Activated naive CD4-positive, alpha-beta T cell treated with anti-CD3 and anti-CD28 coated beads, Interleukin-2, amount 50 U/mL, for 72 hours (primary cell): ENCODE data around the gene CADM4. TPM values are rescaled to one million over a fixed set of nuclear protein-coding genes. Genes with fewer than 3 reads are reported as not detected.
"Not testable (repeated sequence)": the region's sequence is repeated elsewhere in the genome, so short reads cannot be mapped to it uniquely, and the experiment has no call there.

Experiments used
- ATAC-seq, 2 donors: fragments of 150-1000 bp; cut with Tn5 transposase; 2 replicates each; pipeline ENCODE4 v1.10.0; 2021; ENCODE audit warnings: mild to moderate bottlenecking in 2 of 2, moderate library complexity in 2 of 2
- DNase-seq, 2 donors: peaks; one replicate each; pipeline ENCODE4 v3.0.0; 2021 to 2022; ENCODE audit warnings: low spot score in 2 of 2
- H3K27ac Mint-ChIP-seq, 2 donors: one replicate each; pipeline ENCODE4 v1.8.0; 2022; ENCODE audit warnings: mild to moderate bottlenecking in 2 of 2, mixed read lengths in 2 of 2
- H3K36me3 Mint-ChIP-seq, 2 donors: one replicate each; pipeline ENCODE4 v1.8.0; 2022; ENCODE audit warnings: mixed read lengths in 2 of 2
- H3K9me3 Mint-ChIP-seq, 2 donors: one replicate each; pipeline ENCODE4 v1.8.0; 2022; ENCODE audit warnings: mixed read lengths in 2 of 2
- total RNA-seq, 2 donors: library from RNA; stranded (reverse); gene quantifications; one replicate each; pipeline ENCODE4 v1.2.3, GENCODE V29; 2022

CADM4 gene
- total RNA-seq, 2 donors from 2014 or later, result 0.58 to 0.66 TPM

GRCh38 chr19:43605875-43606568, 33.6 kb downstream of the CADM4 start:
- Mint-ChIP-seq H3K9me3 (no peaks in the 10 kb centered on the region), H3K36me3 (no peaks in the 10 kb centered on the region), H3K27ac (peak overlapping the region; percentile 77 to 93)
- ATAC-seq (no peak), DNase-seq (no peak)

- ATAC-seq, result not testable (repeated sequence)
Measured at GRCh38 chr19:43600326-43600725, 39.3 kb downstream of the CADM4 start.

DNA sequence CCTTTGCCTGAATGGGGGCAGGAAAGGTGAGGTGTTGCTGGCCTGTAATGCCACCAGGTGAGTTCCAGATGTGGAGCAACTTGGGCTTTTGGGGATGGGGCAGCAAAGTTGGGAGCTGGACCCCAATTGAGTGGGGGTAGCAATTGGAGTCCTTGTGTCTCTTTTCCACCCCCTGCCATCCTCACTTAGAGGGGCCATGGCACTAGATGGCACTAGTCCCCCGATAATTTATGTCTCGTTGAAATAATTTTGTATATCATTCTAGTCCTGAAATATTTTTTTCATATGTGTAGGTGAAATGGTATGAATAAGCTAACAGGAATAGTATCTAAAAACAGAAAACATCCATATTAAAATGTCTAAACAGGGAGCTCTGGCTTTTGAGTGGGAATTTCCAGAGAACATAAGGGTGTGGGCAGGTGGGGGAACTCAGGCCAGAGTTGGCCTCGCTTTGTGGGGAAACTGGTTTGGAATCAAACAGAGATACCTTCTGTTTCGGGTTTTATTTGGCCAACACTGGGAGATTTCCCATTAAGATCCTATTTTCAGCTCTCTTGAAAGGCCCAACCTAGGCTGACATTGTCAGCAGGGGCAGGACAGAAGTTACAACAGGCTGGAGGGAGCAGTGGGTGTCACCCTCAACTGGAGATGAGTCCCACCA, 39.9 kb downstream of the CADM4 start:
- ATAC-seq (no peak), DNase-seq (no peak)
- no peaks in the 10 kb centered on the region for H3K9me3 Mint-ChIP-seq
- peak overlapping the region in 1 of 2 donors; percentile 57 for H3K27ac Mint-ChIP-seq
- peaks cover 16 to 30% of the 10 kb centered on the region in 2 donors for H3K36me3 Mint-ChIP-seq

More at GRCh38 chr19:43600326-43600725, 39.3 kb downstream of the CADM4 start:
- H3K9me3 Mint-ChIP-seq, DNase-seq: not testable (repeated sequence)
- peak overlapping the region in 1 of 2 donors; percentile 57 for H3K27ac Mint-ChIP-seq
- peaks cover 15 to 27% of the 10 kb centered on the region in 2 donors for H3K36me3 Mint-ChIP-seq

DNA sequence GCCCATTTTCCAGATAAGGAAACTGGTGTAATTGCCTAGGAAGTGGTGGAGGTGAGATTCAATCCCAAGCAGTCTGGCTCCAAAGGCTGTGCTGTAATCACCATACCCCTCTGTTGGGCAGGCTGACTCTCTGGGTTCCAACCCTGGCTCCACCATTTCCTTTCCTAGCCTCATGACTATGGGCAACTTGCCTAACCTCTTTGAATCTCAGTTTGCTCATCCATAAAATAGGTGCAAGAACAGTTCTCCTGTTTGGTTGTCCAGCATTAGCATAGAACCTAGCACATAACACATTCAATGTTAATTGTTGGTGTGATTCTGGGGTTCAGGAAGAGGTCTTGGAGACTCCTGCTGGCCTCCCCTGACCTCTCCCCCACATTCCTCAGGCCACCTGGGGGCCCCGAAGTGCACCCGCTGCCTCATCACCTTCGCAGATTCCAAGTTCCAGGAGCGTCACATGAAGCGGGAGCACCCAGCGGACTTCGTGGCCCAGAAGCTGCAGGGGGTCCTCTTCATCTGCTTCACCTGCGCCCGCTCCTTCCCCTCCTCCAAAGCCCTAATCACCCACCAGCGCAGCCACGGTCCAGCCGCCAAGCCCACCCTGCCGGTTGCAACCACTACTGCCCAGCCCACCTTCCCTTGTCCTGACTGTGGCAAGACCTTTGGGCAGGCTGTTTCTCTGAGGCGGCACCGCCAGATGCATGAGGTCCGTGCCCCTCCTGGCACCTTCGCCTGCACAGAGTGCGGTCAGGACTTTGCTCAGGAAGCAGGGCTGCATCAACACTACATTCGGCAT, 41.0 kb downstream of the CADM4 start:
- ATAC-seq, result no peak
- DNase-seq, result no peak
- H3K36me3 Mint-ChIP-seq, result peaks cover 19 to 30% of the 10 kb centered on the region in 2 donors
- no peaks in the 10 kb centered on the region for H3K9me3 Mint-ChIP-seq
- H3K27ac Mint-ChIP-seq, result peak overlapping the region in 1 of 2 donors; percentile 100

DNA sequence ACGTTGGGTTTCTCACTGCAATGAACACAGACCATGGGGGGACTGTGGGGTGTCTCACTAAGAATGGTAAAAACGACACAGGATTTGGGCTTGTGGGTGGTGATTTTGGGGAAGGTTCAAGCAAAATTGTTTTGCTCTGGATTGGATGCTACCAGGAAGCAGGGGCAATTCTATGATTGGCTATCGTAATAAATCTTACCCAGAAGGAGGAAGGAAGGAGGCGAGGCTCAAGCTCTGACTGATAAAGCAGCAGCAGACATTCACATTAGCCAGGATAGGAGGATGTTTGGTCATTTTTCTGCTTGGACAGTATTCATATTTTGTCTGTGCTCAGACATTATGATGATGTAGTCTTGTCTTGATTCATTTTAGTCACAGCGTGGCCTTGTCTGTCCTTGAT, 41.8 kb downstream of the CADM4 start:
- H3K9me3 Mint-ChIP-seq, result no peaks in the 10 kb centered on the region
- peaks cover 25 to 34% of the 10 kb centered on the region in 2 donors for H3K36me3 Mint-ChIP-seq
- DNase-seq (no peak), ATAC-seq (no peak)
- peak overlapping the region; percentile 100 for H3K27ac Mint-ChIP-seq

- DNase-seq (no peak), ATAC-seq (no peak)
- Mint-ChIP-seq H3K9me3 (no peaks in the 10 kb centered on the region), H3K36me3 (peaks cover 25 to 38% of the 10 kb centered on the region in 2 donors), H3K27ac (peak overlapping the region; percentile 100)
Measured at GRCh38 chr19:43596842-43597461, 42.7 kb downstream of the CADM4 start.

DNA sequence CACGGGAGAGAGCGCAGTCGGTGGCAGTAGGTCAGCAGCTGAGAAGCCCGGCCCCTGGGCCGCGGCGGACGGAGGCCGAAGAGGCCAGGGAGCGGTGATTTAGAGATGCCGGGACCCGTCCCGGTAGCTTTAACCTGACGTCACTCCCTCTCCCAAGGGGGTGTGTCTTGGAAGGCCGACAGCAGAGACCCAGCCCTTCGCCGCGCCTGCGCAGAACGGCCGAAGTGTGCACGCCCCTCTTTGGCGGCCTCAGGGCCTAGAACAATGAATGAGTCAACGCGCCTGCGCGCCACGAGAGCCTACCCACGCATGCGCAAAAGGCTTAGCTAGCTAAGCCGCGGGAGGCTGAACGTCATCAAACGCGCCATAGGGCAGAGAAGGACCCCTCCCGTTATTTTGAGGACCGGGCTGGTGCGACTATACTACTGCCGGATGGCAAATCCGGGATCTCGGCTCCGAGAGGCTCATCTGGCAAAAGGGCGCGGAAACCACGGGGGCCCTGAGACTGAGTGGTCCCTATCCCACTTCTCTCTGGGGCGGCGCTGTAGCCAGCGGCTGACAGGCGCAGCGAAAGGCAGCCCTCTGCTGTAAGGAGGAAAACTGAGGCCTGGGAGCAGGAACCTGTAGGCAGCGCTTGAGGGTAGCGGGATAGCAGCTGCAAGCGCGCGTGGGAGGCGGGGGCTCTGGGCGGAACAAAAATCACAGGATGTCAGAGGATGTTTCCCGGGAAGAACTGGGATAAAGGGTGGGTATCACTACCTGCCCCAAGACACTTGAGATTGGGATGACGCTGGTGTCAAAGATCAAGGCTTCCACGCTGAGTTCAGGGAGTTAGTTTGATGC, 43.4 kb downstream of the CADM4 start, which contains the start of the genes IRGQ and ZNF576:
Gene IRGQ, minus strand, starts transcription at position 136 of the 843 bp plus-strand sequence. CDS start 796 bp downstream, outside the sequence.
Gene ZNF576, plus strand, starts transcription at position 597 of the 843 bp plus-strand sequence. CDS start 514 bp downstream, outside the sequence.
- ATAC-seq (peak; percentile 85 to 89), DNase-seq (peak; percentile 100)
- peak within 1 kb of the TSS; percentile 100 for H3K27ac Mint-ChIP-seq
- H3K9me3 Mint-ChIP-seq, result no peaks in the 10 kb centered on the region
- H3K36me3 Mint-ChIP-seq, result peaks cover 25 to 38% of the 10 kb centered on the region in 2 donors

GRCh38 chr19:43595605-43595998, 44.0 kb downstream of the CADM4 start:
- no peaks in the 10 kb centered on the region for H3K9me3 Mint-ChIP-seq
- peak overlapping the region; percentile 100 for H3K27ac Mint-ChIP-seq
- ATAC-seq (peak; percentile 7 to 29), DNase-seq (no peak)
- peaks cover 25 to 38% of the 10 kb centered on the region in 2 donors for H3K36me3 Mint-ChIP-seq

DNA sequence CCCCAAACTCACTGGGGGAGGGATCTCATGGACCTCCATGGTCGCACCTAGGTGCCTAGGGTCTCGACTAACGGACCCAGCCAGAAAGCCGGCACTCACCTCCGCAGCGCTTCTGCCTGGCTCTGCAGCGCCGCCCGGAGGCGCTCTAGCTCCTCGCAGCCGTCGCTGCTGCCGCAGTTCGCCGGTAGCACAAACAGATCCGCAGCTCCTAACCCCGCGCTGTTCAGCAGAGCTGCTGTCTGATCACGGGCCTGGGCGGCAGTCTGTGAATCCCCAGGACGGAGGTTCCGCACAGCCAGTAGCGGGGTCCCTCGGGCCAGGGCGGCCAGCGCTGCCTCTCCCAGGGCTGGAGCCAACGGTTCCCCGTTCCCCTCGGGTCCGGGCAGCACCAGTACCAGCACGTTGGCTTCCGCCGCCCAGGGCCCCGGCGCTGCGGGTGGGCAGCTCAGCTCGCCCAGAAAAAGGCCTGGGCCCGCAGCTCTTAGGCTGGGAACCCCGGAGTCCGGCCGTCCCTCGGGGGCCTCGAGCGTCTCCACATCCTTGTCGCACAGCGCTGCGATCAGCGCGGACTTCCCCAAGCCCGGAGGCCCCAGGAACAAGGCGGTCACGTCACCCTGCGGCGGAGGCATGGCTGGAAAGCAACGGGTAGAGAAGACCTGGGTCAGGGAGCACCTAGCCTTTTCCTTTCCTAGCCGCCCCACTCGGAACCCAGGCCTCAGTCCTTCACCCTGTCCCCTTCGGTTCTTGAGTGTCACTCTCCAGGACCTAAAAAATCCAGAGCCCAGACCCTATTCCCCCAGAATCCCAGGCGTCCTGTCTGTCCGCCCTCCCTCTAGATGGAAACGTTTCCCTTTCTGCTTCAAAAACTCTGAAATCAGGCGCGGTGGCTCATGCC, 44.7 kb downstream of the CADM4 start:
- H3K9me3 Mint-ChIP-seq, result no peaks in the 10 kb centered on the region
- ATAC-seq, result peak; percentile 60 to 66

GRCh38 chr19:43594081-43594697, 45.5 kb downstream of the CADM4 start:
- Mint-ChIP-seq H3K36me3 (peaks cover 25 to 38% of the 10 kb centered on the region in 2 donors), H3K27ac (peak overlapping the region; percentile 95 to 100), H3K9me3 (no peaks in the 10 kb centered on the region)
- DNase-seq (no peak), ATAC-seq (no peak)

More for the DNA sequence above, 44.7 kb downstream of the CADM4 start:
- peak; percentile 78 for DNase-seq
- Mint-ChIP-seq H3K36me3 (peaks cover 25 to 38% of the 10 kb centered on the region in 2 donors), H3K27ac (peak overlapping the region; percentile 100)

DNA sequence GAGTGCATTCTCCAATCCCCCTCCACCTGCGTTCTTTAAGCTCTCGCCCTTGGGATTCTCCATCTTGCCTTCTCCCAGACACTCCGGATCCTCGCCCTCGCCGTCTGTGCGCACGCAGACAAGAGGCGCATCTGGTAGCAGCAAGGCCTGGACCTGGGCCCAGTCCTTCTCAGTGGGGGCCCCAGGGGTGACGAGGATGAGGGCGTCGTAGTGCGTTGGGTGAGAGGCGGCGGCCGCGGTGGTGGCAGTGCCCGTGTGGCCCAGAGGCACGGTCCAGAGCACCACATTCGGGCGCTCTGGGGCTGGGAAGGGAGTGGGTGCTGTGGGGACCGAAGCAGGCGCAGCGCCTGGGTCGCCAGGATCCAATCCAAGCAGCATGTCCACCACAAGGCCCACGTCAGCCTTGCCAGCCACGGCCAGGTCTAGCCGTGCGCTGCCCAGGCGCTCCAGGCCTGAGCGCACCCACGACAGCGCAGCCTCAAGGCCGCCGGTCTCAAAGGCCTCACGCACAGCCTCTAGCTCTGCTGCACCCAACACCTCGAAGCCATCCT, 46.8 kb downstream of the CADM4 start:
- H3K27ac Mint-ChIP-seq, result no peak overlapping the region
- DNase-seq (no peak), ATAC-seq (no peak)
- H3K36me3 Mint-ChIP-seq, result peaks cover 25 to 34% of the 10 kb centered on the region in 2 donors
- H3K9me3 Mint-ChIP-seq, result no peaks in the 10 kb centered on the region

DNA sequence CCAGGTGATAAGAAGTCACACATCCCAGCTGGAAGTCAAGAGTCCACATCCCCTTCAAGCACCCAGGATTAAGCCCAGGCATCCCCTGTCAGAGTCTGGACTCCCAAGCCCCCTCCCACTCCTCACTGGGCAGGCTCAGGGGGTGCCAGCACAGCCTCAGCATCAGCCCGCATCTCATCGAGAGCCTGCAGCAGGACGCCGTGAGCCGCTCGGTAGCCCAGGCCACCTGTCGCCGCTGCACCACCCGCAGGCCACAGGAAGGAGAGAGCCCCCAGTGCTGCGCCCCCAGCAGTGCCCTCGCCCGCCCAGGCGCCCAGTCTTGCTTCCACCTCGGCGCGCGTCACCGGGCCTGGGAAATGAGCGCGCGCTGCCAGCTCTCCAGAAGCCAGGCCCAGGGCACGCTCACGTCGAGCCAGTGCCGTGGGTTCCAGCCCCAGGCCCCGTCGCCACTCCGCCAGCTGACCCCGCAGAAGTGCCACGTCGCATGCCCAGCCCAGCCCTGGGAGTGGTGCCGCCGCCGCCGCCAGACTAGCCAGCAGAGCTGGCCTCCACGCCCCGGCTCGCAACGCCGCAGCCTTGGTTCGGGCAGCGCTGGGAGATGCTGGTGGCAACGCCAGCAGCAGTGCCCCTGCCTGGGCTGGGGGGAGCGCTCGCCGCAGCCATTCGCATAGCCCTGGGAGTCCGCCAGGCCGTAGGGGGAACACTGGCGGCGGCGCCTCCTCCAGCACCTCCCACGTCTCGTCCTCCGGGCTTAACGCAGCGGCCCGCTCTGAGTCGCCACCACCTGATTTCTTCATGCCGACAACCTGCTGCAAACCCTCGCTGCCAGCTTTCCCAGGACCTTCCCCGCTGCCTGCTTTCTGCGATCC, 47.5 kb downstream of the CADM4 start:
- no peak overlapping the region for H3K27ac Mint-ChIP-seq
- peaks cover 25 to 27% of the 10 kb centered on the region in 2 donors for H3K36me3 Mint-ChIP-seq
- H3K9me3 Mint-ChIP-seq, result no peaks in the 10 kb centered on the region
- ATAC-seq, result no peak
- DNase-seq, result no peak

- no peaks in the 10 kb centered on the region for H3K9me3 Mint-ChIP-seq
- H3K36me3 Mint-ChIP-seq, result peaks cover 8 to 19% of the 10 kb centered on the region in 2 donors
- DNase-seq (no peak), ATAC-seq (no peak)
- peak overlapping the region in 1 of 2 donors; percentile 33 for H3K27ac Mint-ChIP-seq
Measured at GRCh38 chr19:43589678-43590077, 50.0 kb downstream of the CADM4 start.
